Neural progenitor cell (in vitro differentiated cells): ENCODE measurements around the gene F11R. TPM values are rescaled to one million over a fixed set of nuclear protein-coding genes. Genes with fewer than 3 reads are reported as not detected.
"Not testable (repeated sequence)": the region's sequence is repeated elsewhere in the genome, so short reads cannot be mapped to it uniquely, and the experiment has no call there.

Experiments
- DNase-seq: peaks from one replicate; pipeline ENCODE4 v3.0.0-alpha.2; 2016; ENCODE audit warnings: low spot score
- H2AFZ ChIP-seq: fragments of 200-600 bp; sonication (generic); replicated peaks from 2 replicates; pipeline ENCODE4 v1.6.1; 2016; ENCODE audit warnings: antibody characterized with exemption
- H3F3A ChIP-seq: fragments of 200-600 bp; sonication (generic); 2 replicates; pipeline ENCODE4 v1.6.1; 2016; ENCODE audit warnings: antibody characterized with exemption, low read depth
- H3K27ac ChIP-seq: fragments of 200-600 bp; sonication (generic); 2 replicates; pipeline ENCODE4 v1.5.1; 2016; ENCODE audit warnings: mild to moderate bottlenecking
- H3K27me3 ChIP-seq: fragments of 200-600 bp; sonication (generic); 2 replicates; pipeline ENCODE4 v1.6.1; 2016; ENCODE audit warnings: mild to moderate bottlenecking, moderate library complexity
- H3K36me3 ChIP-seq: fragments of 200-600 bp; sonication (generic); 2 replicates; pipeline ENCODE4 v1.5.1; 2016
- H3K4me1 ChIP-seq: fragments of 200-600 bp; sonication (generic); 2 replicates; pipeline ENCODE4 v1.6.1; 2016; ENCODE audit warnings: mixed run types
- H3K4me2 ChIP-seq: fragments of 200-600 bp; sonication (generic); 2 replicates; pipeline ENCODE4 v1.6.1; 2016
- H3K4me3 ChIP-seq: fragments of 200-600 bp; sonication (generic); 2 replicates; pipeline ENCODE4 v1.5.1; 2016
- H3K79me2 ChIP-seq: fragments of 200-600 bp; sonication (generic); 2 replicates; pipeline ENCODE4 v1.6.1; 2016; ENCODE audit warnings: low read depth
- H3K9ac ChIP-seq: fragments of 200-600 bp; sonication (generic); 2 replicates; pipeline ENCODE4 v1.6.1; 2016
- H3K9me3 ChIP-seq: fragments of 200-600 bp; sonication (generic); 2 replicates; pipeline ENCODE4 v1.5.1; 2016; ENCODE audit warnings: low read depth
- H4K20me1 ChIP-seq: fragments of 200-600 bp; sonication (generic); 2 replicates; pipeline ENCODE4 v1.6.1; 2016; ENCODE audit warnings: low read depth
- H3K27ac Mint-ChIP-seq: 3 replicates; pipeline ENCODE4 v1.8.0; 2021; ENCODE audit warnings: mixed read lengths
- H3K27me3 Mint-ChIP-seq: 2 replicates; pipeline ENCODE4 v1.8.0; 2022; ENCODE audit warnings: low read depth, mild to moderate bottlenecking, inconsistent platforms, moderate library complexity, mixed read lengths; ENCODE audit not compliant: insufficient read depth
- H3K36me3 Mint-ChIP-seq: 3 replicates; pipeline ENCODE4 v1.8.0; 2021; ENCODE audit warnings: mixed read lengths
- H3K4me1 Mint-ChIP-seq: 3 replicates; pipeline ENCODE4 v1.8.0; 2021; ENCODE audit warnings: mixed read lengths
- H3K4me3 Mint-ChIP-seq: 3 replicates; pipeline ENCODE4 v1.8.0; 2021; ENCODE audit warnings: mild to moderate bottlenecking, moderate library complexity, mixed read lengths
- H3K9me3 Mint-ChIP-seq: 3 replicates; pipeline ENCODE4 v1.8.0; 2020; ENCODE audit warnings: mixed read lengths
- EZH2 ChIP-seq: fragments of 200-600 bp; sonication (generic); IDR thresholded peaks from 2 replicates; pipeline ENCODE4 v1.6.1; 2017; ENCODE audit warnings: antibody characterized with exemption, mild to moderate bottlenecking, moderate library complexity
- EZH2phosphoT487 ChIP-seq: fragments of 200-600 bp; sonication (generic); IDR thresholded peaks from 2 replicates; pipeline ENCODE4 v1.6.1; 2017; ENCODE audit warnings: antibody characterized with exemption
- total RNA-seq: library from RNA; depleted of rRNA; stranded (reverse); fragments of >200 nt; gene quantifications from 2 replicates; pipeline ENCODE4 v1.2.3, GENCODE V29; 2015; ENCODE audit warnings: low replicate concordance
- TF ChIP-seq, protein P1 (sequence below): fragments of 200-600 bp; sonication (generic); IDR thresholded peaks from 2 replicates; pipeline ENCODE4 v1.5.1; 2017; ENCODE audit warnings: antibody characterized with exemption, mild to moderate bottlenecking

Gene F11R
- total RNA-seq, 1 donor from 2014 or later: 60.0 TPM

- H3K4me1 ChIP-seq: no peaks in the 10 kb centered on the region
- H3K27ac ChIP-seq: no peak overlapping the region
- peaks cover 8% of the 10 kb centered on the region for H3K27me3 ChIP-seq
- Mint-ChIP-seq H3K27ac (peak overlapping the region; percentile 72), H3K9me3 (no peaks in the 10 kb centered on the region), H3K4me1 (peaks cover 15% of the 10 kb centered on the region), H3K4me3 (no peak overlapping the region), H3K36me3 (no peaks in the 10 kb centered on the region), H3K27me3 (no peaks in the 10 kb centered on the region)
- no peaks in the 10 kb centered on the region for H3K79me2 ChIP-seq
- no peak overlapping the region for H3K4me3 ChIP-seq
- no peak overlapping the region for H3K9ac ChIP-seq
- H3F3A ChIP-seq: no peaks in the 10 kb centered on the region
- H3K36me3 ChIP-seq: no peaks in the 10 kb centered on the region
- H3K4me2 ChIP-seq: no peak overlapping the region
- TF ChIP-seq, protein P1, sequence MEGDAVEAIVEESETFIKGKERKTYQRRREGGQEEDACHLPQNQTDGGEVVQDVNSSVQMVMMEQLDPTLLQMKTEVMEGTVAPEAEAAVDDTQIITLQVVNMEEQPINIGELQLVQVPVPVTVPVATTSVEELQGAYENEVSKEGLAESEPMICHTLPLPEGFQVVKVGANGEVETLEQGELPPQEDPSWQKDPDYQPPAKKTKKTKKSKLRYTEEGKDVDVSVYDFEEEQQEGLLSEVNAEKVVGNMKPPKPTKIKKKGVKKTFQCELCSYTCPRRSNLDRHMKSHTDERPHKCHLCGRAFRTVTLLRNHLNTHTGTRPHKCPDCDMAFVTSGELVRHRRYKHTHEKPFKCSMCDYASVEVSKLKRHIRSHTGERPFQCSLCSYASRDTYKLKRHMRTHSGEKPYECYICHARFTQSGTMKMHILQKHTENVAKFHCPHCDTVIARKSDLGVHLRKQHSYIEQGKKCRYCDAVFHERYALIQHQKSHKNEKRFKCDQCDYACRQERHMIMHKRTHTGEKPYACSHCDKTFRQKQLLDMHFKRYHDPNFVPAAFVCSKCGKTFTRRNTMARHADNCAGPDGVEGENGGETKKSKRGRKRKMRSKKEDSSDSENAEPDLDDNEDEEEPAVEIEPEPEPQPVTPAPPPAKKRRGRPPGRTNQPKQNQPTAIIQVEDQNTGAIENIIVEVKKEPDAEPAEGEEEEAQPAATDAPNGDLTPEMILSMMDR: no peak
- TF ChIP-seq EZH2phosphoT487 (no peak), EZH2 (no peak)
- H2AFZ ChIP-seq: no peak overlapping the region
- DNase-seq: no peak
- H3K9me3 ChIP-seq: no peaks in the 10 kb centered on the region
- no peaks in the 10 kb centered on the region for H4K20me1 ChIP-seq
Observed at GRCh38 chr1:161068306-161069234, 47.6 kb upstream of the F11R start.

DNA sequence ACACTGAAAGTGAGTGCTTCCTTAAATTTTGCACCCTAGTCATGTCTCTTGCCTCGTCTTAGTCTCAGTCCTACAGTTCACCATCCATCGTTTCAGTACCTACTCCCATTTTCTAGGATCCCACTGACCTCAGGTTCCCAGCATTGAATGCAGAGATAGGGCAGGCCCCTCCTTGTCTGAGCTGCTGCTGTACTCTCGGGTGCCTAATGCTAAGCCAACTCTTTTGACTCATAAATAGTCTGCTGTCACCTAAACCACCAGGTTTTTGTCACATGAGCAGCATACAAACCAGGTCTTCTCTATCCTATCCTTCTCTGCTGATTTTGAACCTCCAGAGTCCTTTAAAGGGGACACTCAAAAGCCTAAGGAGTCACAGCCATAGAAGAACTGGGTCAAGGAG is 45.7 kb upstream of the F11R start:
- H3K36me3 ChIP-seq: no peaks in the 10 kb centered on the region
- no peak overlapping the region for H3K27ac ChIP-seq
- no peaks in the 10 kb centered on the region for H3K9me3 ChIP-seq
- no peak for DNase-seq
- no peaks in the 10 kb centered on the region for H3K79me2 ChIP-seq
- no peak overlapping the region for H3K27ac Mint-ChIP-seq
- no peaks in the 10 kb centered on the region for H3F3A ChIP-seq
- H4K20me1 ChIP-seq: no peaks in the 10 kb centered on the region
- no peak overlapping the region for H3K4me3 ChIP-seq
- peaks cover 4% of the 10 kb centered on the region for H3K27me3 Mint-ChIP-seq
- no peak overlapping the region for H3K4me2 ChIP-seq
- no peaks in the 10 kb centered on the region for H3K36me3 Mint-ChIP-seq
- H3K9me3 Mint-ChIP-seq: no peaks in the 10 kb centered on the region
- no peak overlapping the region for H2AFZ ChIP-seq
- H3K4me1 Mint-ChIP-seq: no peaks in the 10 kb centered on the region
- H3K4me3 Mint-ChIP-seq: no peak overlapping the region
- peaks cover 10% of the 10 kb centered on the region for H3K27me3 ChIP-seq
- no peak overlapping the region for H3K9ac ChIP-seq
- TF ChIP-seq EZH2: no peak
- TF ChIP-seq, protein P1: no peak
- TF ChIP-seq EZH2phosphoT487: no peak
- H3K4me1 ChIP-seq: no peaks in the 10 kb centered on the region

- H3K27ac Mint-ChIP-seq, H3K27ac ChIP-seq, H3K4me1 Mint-ChIP-seq, H3K9me3 ChIP-seq, DNase-seq, H3K36me3 Mint-ChIP-seq, H3K79me2 ChIP-seq, H3K4me1 ChIP-seq, H3K9me3 Mint-ChIP-seq, H3F3A ChIP-seq, H3K4me3 Mint-ChIP-seq, H3K36me3 ChIP-seq, H4K20me1 ChIP-seq, H3K9ac ChIP-seq, H3K4me3 ChIP-seq, H2AFZ ChIP-seq, H3K4me2 ChIP-seq, H3K27me3 Mint-ChIP-seq: not testable (repeated sequence)
- peaks cover 10% of the 10 kb centered on the region for H3K27me3 ChIP-seq
Observed at GRCh38 chr1:161065681-161066080, 44.7 kb upstream of the F11R start.

GRCh38 chr1:161063936-161064335 is 43.0 kb upstream of the F11R start:
- not testable (repeated sequence) for H3K9me3 ChIP-seq, H3K4me1 ChIP-seq, H3K27ac Mint-ChIP-seq, H3K9me3 Mint-ChIP-seq, H3K79me2 ChIP-seq, H3K36me3 ChIP-seq, H3K4me2 ChIP-seq, H3K4me1 Mint-ChIP-seq, H3K9ac ChIP-seq, H4K20me1 ChIP-seq, H2AFZ ChIP-seq, H3K27me3 Mint-ChIP-seq, H3F3A ChIP-seq, H3K36me3 Mint-ChIP-seq, H3K4me3 Mint-ChIP-seq, H3K4me3 ChIP-seq, H3K27ac ChIP-seq, DNase-seq
- peaks cover 10% of the 10 kb centered on the region for H3K27me3 ChIP-seq
